NT2/D1 (cell line): Measurements from ENCODE around the gene VPS33B.

Experiments
- SUZ12 ChIP-seq: IDR thresholded peaks from 2 replicates; pipeline ENCODE4 v1.6.1; 2011; ENCODE audit not compliant: insufficient read length, insufficient read depth; ENCODE audit errors: extremely low read depth
- YY1 ChIP-seq: IDR thresholded peaks from 2 replicates; pipeline ENCODE4 v1.6.1; 2011; ENCODE audit not compliant: insufficient read length, insufficient read depth

- TF ChIP-seq YY1 (no peak), SUZ12 (no peak)
These were observed 27.7 kb downstream of the VPS33B start, which contains the start of gene PRC1 for GRCh38 chr15:90994417-90995311.
